LNCaP clone FGC (cell line): ENCODE data around the gene GALNT12.
A peak's percentile ranks its signal among the peaks of the same experiment; 100 is the strongest.

Source experiments
- DNase-seq: peaks from one replicate; pipeline ENCODE4 v3.0.0-alpha.2; 2011; ENCODE audit warnings: low read depth
- H3K4me3 ChIP-seq: 2 replicates; pipeline ENCODE4 v1.5.1; 2011; ENCODE audit warnings: mild to moderate bottlenecking, low read depth, low read length, control low read depth
- TF ChIP-seq, protein P1 (sequence below): IDR thresholded peaks from 2 replicates; pipeline ENCODE4 v1.5.1; 2012; ENCODE audit warnings: mild to moderate bottlenecking; ENCODE audit not compliant: control insufficient read depth, insufficient read depth; ENCODE audit errors: extremely low read depth

The GALNT12 gene

DNA sequence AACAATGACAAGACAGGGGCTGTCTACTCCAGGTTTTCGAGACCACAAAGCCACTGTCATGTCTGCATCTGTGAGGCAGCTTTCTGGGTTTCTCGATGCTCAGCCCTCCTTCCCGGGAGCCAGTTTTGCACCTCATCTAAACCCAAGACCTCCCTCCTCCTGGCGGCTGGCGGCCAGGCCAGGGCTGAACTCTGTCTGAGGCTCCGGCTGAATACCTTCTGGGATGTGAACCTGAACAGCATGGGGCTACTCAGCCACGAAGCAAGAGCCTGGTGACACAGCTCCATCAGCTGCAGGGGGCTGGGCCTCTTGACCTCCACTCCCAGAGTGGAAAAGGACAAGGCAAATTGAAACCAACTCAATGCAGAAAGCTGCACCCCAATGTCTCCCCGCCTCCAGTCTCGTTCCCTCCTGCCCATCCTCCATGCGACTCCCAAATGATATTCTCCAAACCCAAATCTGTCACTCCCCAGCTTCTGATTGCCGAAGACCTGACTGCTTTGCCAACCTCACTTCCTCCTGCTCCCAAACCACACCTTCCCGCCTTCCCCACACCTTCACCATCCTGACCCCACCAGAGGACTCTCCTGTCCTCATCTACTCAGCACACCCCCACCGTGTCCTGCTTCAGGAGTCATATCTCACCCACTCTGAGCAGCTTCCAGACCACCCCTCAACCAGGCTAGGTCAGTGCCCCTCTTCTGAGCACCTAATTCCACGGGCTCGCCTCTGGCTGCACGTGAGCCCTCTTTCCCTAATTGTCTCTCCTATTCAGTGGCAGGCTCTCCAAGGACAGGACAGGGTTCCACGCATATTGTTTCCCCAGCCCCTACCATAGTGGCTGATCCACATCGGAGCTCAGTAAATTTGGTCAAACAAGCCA, 15.6 kb upstream of the GALNT12 start:
- no peak for DNase-seq
- H3K4me3 ChIP-seq = no peak overlapping the region
- TF ChIP-seq, protein P1, sequence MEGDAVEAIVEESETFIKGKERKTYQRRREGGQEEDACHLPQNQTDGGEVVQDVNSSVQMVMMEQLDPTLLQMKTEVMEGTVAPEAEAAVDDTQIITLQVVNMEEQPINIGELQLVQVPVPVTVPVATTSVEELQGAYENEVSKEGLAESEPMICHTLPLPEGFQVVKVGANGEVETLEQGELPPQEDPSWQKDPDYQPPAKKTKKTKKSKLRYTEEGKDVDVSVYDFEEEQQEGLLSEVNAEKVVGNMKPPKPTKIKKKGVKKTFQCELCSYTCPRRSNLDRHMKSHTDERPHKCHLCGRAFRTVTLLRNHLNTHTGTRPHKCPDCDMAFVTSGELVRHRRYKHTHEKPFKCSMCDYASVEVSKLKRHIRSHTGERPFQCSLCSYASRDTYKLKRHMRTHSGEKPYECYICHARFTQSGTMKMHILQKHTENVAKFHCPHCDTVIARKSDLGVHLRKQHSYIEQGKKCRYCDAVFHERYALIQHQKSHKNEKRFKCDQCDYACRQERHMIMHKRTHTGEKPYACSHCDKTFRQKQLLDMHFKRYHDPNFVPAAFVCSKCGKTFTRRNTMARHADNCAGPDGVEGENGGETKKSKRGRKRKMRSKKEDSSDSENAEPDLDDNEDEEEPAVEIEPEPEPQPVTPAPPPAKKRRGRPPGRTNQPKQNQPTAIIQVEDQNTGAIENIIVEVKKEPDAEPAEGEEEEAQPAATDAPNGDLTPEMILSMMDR = no peak

DNA sequence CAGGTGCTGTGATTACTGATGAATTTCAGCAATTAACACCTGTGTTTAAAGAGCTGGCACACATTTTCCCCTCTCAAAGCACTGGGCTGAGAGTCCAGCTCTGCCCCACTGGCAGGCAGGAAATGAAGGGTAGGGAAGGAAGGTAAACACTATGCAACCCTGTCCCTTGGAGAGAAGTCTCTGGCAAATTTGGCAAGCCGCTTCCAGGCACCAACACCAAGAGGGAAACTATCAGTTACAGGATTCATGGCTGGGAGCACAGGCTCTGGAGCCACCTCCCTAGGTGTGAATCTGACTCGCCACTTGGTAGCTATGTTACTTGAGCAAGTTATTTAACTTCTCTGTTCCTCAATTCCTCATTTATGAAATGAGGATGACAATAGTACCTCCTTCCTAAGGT, 14.4 kb upstream of the GALNT12 start:
- DNase-seq = no peak
- no peak overlapping the region for H3K4me3 ChIP-seq
- TF ChIP-seq, protein P1 = no peak

DNA sequence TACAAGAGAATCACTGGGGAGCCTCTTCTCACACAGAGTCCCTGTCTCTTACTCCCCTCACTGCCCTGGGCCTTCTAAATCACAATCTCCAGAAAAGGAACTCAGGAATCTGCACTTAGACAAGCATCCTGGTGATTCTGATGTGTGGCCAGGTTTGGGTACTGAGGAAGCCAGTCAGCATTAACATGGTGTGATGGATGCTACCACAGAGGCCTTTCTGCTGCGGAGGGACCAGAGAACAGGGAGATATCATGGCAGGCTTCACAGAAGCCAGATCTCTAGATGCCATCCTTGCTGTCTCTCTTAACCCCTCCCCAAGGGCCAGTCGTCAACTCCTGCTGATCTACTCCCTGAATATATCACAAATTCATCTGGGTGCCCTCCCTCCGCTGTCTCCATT, 12.7 kb upstream of the GALNT12 start:
- TF ChIP-seq, protein P1 = no peak
- DNase-seq = no peak
- H3K4me3 ChIP-seq = no peak overlapping the region

DNA sequence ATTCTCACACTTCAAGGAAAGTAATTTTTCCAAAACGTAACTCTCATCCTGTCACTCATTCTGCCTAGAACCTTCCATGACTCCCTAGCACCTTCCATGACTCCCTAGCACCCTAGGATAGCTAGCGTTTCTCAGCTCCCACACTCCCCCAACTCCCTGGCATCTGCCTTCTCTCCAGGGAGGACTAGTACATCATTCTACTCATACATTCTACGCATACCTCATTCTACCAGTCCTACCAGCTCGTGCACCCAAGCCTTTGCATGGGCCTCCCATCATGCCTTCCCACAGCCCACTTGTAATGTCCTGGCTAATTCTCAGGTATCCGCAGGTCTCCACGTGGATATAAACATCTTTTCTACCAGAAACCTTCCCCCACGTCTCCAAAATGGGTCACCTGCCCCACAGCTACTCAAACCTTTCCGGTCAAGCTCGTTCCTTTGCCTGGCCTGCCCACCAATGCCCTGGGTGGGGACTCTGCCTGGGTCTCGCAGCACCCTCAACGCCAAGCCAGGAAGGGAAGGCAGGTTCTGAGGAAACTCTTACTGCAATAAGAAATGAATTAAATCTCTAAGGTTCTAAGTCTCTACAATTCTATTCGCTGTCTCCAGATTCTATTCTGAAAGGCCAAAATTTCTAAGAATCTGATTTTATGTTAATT, 12.0 kb upstream of the GALNT12 start:
- H3K4me3 ChIP-seq = peak overlapping the region; percentile 52
- no peak for DNase-seq
- TF ChIP-seq, protein P1 = no peak

DNA sequence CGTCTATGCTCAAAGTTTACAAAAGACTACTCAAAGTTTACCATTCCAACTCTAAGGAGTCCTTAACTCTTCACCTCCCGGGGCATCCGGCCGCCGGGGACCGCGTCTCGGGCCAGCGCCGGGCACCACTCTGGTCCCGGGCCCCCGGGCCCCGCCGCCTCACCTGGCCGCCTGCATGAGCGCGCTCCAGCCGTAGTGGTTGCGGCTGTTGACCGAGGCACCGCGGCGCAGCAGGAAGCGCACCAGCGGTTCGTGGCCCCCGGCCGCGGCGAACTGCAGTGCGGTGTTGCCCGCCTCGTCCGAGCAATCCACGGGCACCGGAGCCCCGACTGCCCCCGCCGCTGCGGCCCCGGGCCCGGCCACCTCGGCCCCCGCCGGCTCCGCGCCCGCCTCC, 11.5 kb upstream of the GALNT12 start:
- TF ChIP-seq, protein P1 = no peak; the same call in 1 of the 2 replicates
- no peak for DNase-seq
- H3K4me3 ChIP-seq = peak overlapping the region; percentile 52

GRCh38 chr9:98796364-98797101, 10.9 kb upstream of the GALNT12 start, which contains the start of gene ANKS6:
ANKS6 (minus strand) TSS chr9:98796555; CDS start chr9:98796491, 64 bp downstream.
- TF ChIP-seq, protein P1 = peak; percentile 80
- no peak for DNase-seq
- peak within 1 kb of the TSS; percentile 52 for H3K4me3 ChIP-seq
